NCI-H2107 treated with DMSO at 0.1 percent for 48 hours (cell line): ENCODE results near the gene BUD23.
"Not testable (repeated sequence)": the region's sequence is repeated elsewhere in the genome, so short reads cannot be mapped to it uniquely, and the experiment has no call there.

Experiments used
- DNase-seq: peaks from one replicate; lab custom pipeline; 2025; ENCODE audit not compliant: unreplicated experiment; lab: John Stamatoyannopoulos, UW

BUD23 gene

GRCh38 chr7:73683056-73683787, at the start of gene BUD23, which contains the start of gene DNAJC30:
Gene BUD23, plus strand, starts transcription at chr7:73683597. Its CDS starts 29 bp downstream, at chr7:73683626.
Gene DNAJC30, minus strand, starts transcription at chr7:73683453. Its CDS starts 30 bp downstream, at chr7:73683423.
- peak; percentile 93 for DNase-seq

- DNase-seq: no peak
Measured at GRCh38 chr7:73633844-73634243, 49.6 kb upstream of the BUD23 start.

GRCh38 chr7:73635428-73636200, 47.8 kb upstream of the BUD23 start:
- DNase-seq: no peak

GRCh38 chr7:73638911-73639310, 44.5 kb upstream of the BUD23 start:
- DNase-seq: no peak

- DNase-seq: no peak
Measured at GRCh38 chr7:73642834-73643233, 40.6 kb upstream of the BUD23 start.

GRCh38 chr7:73644688-73645286, 38.6 kb upstream of the BUD23 start:
- no peak for DNase-seq

- no peak for DNase-seq
Measured at GRCh38 chr7:73645643-73646174, 37.7 kb upstream of the BUD23 start.

- DNase-seq: no peak
Measured at GRCh38 chr7:73646785-73647724, 36.3 kb upstream of the BUD23 start.

GRCh38 chr7:73647725-73648592, 35.4 kb upstream of the BUD23 start:
- DNase-seq: no peak

GRCh38 chr7:73648593-73649332, 34.6 kb upstream of the BUD23 start:
- no peak for DNase-seq

- DNase-seq: no peak
Measured at GRCh38 chr7:73649576-73649975, 33.8 kb upstream of the BUD23 start.

- DNase-seq: no peak
Measured at GRCh38 chr7:73650524-73650923, 32.9 kb upstream of the BUD23 start.

GRCh38 chr7:73652541-73652949, 30.9 kb upstream of the BUD23 start:
- DNase-seq: no peak

GRCh38 chr7:73655309-73655708, 28.1 kb upstream of the BUD23 start:
- DNase-seq: not testable (repeated sequence)

- no peak for DNase-seq
Measured at GRCh38 chr7:73659983-73660382, 23.4 kb upstream of the BUD23 start.

GRCh38 chr7:73660594-73660993, 22.8 kb upstream of the BUD23 start:
- DNase-seq: not testable (repeated sequence)

- no peak for DNase-seq
Measured at GRCh38 chr7:73663033-73663432, 20.4 kb upstream of the BUD23 start.

GRCh38 chr7:73667344-73668102, 15.9 kb upstream of the BUD23 start, which contains the start of gene VPS37D:
Gene VPS37D, plus strand, starts transcription at chr7:73667831. Its CDS starts 128 bp downstream, at chr7:73667959.
- peak; percentile 77 for DNase-seq
